Suppressor macrophage treated with lipopolysaccharide for 4 hours (primary cell): ENCODE measurements around the gene FNDC8.
"Not testable (repeated sequence)": the region's sequence is repeated elsewhere in the genome, so short reads cannot be mapped to it uniquely, and the experiment has no call there.

Experiments
- DNase-seq: peaks from one replicate; pipeline ENCODE4 v3.0.0-alpha.2; 2020

Gene FNDC8

DNA sequence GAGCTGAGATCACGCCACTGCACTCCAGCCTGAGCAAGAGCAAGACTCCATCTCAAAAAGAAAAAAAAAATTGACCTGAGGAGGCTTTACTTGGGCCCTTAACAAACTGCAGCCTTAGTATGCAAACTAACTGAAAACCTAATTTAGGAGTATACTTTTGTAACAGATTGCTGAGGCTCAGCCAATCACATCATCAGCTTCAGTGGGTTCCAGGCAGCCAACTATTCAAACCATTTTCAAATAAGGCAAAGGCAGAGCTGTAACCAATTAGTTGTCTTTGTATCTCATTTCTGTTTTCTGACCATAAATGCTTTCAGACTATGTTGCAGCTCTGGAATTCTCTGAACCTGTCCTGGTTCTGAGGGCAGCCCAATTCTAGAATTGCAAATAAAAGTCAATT is 25.7 kb upstream of the FNDC8 start:
- DNase-seq = no peak

DNA sequence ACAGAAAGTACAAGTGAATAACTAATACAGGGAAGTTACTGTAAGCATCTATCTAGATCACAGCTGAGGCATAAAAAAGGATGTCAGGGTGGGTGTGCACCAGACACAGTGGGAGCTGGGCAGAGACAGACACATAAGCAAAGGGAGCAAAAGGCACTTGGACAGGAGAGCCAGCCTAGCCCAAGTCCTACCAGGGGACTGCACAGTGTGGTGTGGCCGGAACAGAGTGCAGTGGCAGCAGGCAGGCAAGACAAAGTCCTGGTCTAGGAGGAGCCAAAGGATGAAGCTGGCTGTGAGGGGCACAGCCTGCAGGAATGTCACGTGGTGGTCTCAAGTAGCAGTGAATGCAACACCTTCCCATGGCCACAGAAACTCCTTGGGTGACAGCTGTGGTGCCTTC is 23.6 kb upstream of the FNDC8 start:
- DNase-seq = no peak

DNA sequence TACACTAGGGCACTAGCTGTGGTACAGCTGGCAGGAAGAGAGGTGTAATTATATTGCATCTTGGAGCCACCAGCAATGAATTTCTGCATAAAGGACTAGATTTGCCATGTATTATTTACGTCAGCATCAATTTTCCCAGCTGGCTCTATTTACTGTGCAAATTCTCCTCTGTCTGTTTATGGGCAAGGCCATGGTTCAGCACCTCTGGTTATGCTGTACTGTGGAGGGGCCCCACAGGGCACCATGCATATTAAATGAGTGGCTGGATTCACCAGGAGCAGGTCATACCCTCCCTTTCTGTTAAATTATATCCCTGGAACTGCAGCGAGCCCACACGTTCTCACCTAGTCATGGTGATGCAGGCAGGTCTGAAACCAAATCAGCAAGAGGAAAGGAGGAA is 21.5 kb upstream of the FNDC8 start:
- DNase-seq = no peak

DNA sequence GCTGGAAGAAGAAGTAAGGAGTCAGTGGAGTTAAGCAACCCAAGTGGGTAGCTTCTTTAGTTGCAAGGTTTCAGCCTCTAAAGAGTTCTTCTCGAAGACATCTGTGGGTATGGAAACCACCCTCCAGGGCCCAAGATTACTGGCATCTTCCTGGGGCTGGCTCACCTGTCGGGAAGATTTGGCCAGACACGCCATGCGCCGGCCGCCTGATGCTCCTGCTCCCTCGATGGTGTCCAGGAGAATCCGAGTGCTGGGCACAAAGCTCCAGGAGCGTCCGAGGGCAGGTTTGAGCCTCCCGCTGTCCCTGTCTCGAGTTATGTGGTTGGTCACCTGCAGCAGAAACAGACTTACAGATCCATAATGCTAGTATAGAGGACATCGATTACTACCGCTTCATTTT is 20.4 kb upstream of the FNDC8 start:
- DNase-seq = no peak

DNA sequence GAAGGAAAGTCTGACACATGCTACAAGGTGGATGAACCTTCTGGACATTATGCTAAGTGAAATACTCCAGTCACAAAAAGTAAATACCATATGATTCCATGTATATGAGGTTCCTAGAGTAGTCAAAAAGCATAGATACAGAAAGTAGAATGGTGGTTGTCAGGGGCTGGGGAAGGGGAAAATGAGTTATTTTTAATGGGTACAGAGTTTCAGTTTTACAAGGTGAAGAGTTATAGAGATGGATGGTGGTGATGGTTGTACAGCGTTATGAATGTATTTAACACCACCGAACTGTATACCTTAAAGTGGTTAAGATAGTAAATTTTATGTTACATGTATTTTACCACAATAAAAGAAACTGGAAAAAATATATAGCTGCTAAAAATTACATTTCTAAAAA is 19.7 kb upstream of the FNDC8 start:
- no peak for DNase-seq

DNA sequence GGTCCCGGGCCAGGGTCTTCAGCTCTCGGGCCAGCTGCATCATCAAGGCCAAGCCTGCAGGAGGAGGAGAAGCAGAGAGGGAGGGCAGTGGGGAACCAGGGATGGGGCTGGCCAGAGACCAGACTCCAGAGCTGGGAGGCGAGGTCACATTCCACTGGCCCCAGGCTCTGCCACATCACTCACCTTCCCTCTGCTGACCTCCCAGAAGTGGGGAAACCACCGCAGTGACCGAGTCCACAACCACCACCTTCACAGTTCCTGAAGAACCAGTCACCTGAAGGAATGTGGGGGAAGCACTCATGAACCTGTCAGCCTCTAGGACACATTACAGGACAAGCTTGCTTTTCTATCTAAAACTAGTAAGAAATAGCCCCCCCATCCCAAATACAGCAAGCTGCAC is 18.1 kb upstream of the FNDC8 start:
- no peak for DNase-seq

DNA sequence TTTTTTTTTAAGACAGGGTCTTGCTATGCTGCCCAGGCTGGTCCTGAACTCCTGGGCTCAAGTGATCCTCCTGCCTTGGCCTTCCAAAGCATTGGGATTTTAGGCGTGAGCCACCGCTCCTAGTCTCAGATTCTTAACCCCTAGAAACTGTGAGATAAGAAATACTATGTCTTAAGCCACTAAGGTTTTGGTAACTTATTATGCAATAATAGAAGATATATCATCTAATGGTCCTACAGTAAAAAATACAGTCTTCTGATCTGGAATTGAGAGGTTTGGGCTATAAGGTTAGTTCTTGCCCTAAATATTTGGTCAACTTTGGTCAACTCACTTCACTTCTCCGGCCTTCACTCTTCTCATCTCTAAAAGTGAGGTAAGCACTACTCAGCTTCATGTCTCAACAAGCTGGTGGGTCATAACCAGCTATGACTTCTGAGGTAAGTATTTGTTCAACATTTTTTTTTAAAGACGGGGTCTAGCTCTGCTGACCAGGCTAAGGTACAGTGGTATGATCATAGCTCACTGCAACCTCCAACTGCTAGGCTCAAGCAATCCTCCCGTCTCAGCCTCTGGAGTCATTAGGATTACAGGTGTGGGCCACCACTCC is 16.5 kb upstream of the FNDC8 start:
- no peak for DNase-seq

DNA sequence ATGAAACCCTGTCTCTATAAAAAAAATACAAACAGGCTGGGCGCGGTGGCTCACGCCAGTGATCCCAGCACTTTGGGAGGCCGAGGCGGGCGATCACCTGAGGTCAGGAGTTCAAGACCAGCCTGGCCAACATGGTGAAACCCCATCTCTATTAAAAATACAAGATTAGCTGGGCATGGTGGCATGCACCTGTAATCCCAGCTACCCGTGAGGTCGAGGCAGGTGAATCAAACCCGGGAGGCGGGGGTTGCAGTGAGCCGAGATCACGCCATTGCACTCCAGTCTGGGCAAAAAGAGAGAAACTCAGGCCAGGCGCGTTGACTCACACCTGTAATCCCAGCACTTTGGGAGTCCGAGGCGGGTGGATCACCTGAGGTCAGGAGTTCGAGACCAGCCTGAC is 10.6 kb upstream of the FNDC8 start:
- not testable (repeated sequence) for DNase-seq

DNA sequence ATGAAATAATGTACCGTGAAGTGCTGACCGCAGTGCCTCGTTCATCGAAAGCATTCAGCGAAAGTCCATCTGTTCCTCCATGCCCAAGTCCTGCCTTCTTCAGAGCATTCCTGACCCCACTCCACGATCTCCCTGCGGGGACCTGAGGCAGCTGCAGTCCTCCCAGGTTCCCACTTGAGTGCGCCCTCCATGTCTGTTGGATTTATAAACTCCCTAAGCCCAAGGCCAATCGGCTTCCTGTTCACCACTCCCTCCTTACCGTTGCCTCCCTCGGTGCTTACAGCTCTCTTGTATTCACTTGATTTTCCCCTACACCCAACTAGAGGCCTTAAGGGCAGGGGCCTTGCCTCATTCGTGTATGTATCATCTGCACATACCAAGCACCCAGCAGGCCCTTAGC is 4.6 kb upstream of the FNDC8 start:
- no peak for DNase-seq

DNA sequence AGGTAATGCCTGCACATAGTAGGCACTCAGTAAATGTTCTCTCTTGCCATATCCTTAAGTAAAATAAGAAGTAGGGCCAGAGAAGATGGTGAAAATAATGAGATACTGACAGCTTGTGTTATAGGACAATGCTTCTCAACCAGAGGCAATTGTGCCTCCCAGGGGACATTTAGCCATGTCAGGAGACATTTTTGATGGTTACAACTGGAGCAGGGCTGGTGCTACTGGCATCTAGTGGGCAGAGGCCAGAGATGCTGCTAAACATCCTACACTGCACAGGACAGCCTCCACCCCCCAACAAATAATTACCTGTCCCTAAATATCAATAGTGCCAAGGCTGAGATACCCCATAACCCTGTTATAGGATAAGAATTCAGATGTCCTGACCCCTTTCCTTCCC is 3.4 kb upstream of the FNDC8 start:
- DNase-seq = peak; percentile 28

DNA sequence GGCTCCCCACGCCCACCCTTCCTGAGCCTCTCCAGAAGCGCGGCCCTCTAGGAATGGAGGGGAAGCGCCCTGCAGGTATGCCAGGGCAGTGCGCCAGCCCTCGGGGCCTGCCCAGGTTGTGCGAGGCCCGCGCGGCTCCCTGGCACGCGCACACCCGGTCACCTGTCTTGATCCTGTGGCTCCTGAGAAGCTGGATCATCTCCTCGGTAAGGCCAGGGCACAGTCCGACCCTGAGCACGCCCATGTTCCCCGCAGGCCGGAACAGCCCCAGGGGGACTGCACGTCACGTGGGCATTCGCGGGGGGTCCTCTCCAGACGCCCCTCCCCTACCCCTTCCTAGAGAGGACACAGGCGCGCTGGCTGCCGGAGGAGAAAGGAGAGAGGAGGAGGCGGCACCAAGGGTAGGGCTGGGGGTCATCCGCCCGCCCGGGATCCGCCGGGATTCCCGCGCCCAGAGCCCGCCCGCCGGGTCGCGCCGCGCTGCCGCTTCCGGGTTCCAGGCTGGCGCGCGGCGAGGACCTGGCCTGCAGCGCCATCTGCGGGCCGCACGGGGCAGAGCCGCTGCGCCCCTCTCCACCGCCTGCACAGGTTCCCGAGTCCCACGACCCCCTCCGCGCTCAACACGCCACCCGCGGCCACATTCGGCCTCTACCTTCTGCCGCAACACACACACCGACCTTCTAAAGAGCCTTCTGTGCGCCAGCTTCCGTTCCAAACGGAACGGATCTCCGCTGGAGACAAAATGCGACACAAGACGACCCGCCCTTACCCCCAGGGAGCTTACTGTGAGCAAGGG is 1.8 kb upstream of the FNDC8 start, which contains the start of gene RAD51D:
RAD51D (minus strand) TSS at position 491 of the 796 bp plus-strand sequence; CDS start at position 244, 247 bp downstream.
- peak; percentile 86 for DNase-seq

DNA sequence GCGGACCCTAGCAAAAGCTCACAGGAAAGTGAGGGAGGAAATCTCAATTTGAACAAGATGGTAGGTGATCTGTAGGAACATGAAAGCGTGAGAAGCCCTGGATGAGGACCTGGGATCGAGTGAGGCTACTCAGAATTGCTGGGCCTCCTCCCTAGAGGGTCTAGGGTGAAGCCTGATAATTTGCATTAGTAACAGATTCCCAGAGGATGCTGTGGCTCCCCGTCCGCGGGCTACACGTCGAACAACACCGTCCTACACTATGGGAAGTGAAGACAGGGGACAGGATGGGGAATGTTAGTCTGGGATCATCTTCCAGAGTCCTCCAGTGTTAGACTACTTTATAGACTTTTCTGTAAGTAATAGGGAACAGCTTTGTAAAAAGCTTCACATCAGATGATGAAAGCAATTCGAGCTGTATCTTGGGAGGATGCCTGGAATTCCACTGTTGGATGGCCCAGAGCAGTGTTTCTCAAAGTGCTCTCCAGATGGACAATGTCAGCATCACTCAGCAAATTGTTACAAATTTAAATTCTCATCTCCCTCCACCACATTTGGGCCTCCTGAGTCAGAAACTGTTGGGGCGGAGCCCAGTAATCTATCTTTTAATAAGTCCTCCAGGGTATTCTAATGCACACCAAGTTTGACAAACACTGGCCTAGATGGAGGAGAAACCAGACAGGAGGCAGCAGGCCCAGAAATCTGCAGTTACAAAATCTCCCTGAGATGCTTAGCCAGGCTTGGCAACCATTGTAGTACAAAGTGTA is 6.5 kb downstream of the FNDC8 start:
- no peak for DNase-seq

DNA sequence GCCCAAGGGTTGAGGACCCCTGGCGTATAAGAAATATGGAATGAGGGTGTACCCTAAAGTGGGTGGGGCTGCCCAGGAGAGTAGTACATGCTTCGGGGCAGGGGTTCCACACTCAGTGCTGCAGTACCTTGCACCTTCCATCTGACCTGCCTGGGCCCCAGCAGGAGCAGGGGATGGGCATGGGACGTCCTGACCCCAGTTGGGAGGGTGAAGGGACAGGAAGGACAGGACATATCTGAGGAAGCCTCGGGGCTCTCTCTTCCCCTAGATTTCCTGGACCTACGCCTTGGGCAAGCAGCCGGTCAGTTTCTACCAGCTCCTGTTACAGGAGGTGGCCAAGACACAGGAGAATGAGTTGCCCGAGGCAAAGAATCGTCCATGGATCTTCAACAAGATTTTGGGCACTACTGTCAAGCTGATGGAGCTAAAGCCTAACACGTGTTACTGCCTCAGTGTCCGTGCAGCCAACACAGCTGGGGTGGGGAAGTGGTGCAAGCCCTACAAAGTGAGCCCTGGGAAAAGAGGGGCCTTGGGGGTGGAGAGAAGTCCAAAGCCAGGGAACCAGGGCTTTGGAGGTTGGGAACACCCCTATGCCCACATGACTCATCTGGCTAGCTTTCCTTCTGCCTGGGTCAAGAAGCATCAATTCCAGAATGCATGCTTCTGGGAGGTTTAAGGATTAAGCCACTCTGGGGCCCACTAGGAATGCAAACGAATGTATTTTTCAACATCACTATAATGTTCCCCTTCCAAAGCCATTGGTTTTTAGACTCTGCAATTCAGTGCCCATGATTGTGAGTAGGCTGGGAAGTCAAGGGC is 7.9 kb downstream of the FNDC8 start:
- DNase-seq = no peak

DNA sequence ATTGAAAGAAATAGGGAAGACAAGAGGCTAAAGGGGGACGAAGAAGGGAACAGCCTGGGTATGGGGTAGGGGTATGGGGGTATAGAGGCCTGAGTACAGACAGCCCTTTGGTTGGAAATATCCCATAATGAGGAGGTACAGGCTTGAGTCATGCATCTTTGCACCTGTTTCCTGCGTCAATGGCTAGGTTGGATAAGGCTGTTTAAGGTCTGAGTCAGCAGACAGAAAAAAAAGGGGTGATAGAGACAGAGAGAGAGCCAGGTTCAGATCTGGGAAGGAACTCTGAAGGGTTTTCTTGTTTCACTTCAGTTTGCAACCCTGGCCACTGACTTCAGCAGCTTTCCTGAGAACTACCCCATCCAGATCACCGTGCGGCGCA is 8.5 kb downstream of the FNDC8 start:
- no peak for DNase-seq

DNA sequence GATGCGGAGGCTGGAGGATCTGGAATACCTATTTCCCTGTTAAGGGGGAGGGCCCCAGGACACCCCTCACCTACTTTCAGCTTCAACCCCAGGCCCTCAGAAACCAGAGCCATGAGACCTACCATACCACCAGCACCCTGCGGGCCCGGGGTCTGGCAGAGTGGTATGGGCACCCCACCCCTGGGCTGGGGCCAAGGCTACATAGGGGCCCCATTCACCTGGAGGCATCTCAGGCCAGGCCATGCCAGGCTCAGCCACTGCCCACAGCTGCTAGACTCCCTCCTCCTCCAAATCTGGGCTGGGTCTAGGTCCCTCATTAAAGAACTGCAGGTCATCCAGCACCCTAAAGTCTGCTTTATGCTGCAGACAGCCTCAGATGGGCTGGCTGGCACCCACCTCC is 9.0 kb downstream of the FNDC8 start:
- DNase-seq = no peak

DNA sequence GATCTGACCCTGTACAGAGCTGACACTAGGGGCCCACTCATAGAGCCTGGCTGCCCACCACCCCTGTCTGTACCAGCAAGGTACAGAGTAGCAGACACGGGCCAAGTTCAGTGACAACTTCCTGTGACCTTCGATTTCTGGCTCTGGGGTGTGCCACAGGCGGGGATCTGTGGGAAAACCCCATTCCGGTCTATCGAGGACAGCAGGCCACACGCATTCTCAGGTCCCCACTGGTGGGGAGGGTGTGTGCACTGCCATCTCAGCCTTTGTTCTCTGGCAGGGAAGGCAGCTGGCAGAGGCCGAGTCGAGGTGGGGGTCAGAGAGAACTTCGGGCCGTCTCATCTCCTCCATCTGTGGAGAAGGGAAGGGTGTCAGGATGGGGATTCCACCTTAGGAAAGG is 10.7 kb downstream of the FNDC8 start:
- no peak for DNase-seq

DNA sequence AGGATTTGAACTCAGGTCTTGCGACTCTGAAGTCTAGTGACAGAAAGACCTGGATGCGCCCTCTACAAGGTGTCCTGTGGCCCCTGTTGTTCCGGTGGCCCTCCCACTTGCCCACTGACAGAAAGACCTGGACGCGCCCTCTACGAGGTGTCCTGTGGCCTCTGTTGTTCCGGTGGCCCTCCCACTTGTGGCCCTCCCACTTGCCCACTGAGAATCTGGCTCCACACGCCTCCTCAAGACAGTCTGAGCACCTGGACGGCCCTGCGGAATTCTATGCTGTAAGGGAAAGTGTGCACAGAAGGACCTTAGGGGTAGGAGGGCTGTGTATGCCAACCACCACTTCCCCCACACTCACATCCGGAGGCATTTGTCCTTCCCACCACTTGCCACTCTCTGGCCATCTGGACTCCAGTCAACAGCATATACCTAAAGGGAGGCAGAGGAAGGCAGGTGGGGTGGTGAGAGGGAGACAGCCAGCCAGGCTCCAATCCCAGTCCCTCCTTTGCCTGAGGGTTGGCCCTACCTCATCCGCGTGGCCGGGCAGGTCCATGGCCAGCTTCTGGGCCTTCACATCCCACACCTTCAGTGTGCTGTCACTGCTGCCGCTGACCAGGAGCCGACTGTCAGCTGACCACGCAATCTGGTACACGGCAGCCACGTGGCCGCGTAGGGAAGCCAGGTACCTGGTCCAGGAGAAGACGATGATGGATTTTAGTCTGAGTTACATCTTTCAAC is 11.6 kb downstream of the FNDC8 start:
- DNase-seq = no peak

DNA sequence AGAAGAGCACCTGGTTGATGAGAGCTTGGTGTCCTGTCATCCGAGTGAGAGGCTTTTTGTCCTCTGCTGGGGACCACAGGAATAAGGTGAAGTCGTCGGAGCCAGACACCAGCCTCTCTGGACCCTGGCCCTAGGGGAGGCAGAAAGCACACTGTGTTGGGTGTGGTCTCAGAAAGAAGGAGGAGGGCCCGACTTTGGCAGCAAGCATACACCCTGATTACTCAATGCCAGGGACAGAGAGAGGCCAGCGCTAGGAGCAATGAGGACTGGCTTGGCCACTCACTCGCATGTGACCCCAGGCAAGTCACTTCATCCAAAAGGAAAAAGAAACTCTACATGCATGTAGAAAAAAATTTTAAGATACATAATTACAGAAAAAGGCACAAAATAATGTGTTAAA is 13.9 kb downstream of the FNDC8 start:
- DNase-seq = no peak

DNA sequence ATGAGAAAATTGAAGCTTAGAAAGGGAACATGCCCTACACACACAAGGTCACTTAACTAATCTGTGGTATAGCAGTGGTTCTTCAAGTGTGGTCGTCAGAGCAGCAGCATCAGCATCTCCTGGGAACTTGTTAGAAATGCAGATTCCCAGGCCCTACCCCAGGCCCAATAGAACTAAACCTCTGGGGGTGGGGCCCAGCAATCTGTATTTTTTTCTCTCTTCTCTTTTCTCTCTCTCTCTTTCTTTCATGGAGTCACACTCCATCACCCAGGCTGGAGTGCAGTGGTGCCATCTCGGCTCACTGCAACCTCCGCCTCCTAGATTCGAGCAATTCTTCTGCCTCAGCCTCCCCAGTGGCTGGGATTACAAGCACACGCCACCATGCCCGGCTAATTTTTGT is 16.8 kb downstream of the FNDC8 start:
- DNase-seq = no peak

DNA sequence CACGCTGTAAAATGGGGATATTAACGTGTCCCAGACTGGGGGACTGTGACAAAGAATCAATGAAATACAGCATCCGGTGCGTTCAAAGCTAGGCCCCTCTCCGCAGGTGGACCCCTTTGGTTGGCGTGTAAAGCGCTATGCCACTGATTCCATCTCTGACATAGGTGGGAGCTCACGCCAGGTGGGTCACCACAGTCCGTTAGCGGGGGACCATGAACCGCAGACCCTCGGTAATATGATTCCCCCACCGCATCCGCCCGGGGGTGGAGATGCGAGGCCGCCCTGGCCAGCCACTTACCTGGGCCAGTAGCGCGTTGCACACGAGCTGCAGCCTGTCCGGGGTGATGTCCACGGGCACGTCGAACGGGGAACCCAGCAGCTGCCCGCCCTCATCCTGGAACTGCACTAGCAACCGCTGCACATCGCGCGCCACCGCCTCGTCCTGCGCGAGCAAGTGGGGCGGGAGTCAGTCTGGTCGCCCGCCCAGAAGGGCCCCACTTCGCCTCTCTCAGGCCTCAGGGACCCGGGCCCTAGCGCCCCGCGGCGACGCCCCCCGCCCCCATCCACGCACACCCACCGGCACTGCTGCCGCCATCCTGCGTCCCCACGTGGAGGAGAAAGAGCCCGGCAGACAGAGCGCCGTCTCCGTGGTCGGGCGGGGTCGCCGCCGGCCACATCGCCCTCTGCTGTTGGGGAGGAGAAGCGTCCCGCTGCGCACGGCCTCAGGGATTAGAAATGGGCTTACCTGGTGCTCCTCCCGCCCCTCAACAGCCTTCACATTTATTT is 20.5 kb downstream of the FNDC8 start, which contains the start of gene NLE1:
NLE1 (minus strand) TSS at position 623 of the 786 bp plus-strand sequence; CDS start at position 595, 28 bp downstream.
- peak; percentile 84 for DNase-seq

DNA sequence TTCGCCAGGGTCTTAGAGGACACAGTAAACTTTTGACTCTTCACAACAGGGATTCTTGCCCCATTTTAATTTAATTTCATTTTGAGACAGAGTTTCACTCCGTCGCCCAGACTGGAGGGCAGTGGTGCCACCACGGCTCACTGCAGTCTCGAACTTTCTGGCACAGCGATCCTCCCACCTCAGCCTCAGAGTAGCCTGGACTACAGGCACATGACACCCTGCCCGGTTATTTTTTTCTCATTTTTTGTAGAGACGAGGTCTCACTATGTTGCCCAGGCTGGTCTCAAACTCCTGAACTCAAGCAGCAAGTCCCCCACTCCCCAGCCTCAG is 21.0 kb downstream of the FNDC8 start:
- no peak for DNase-seq

DNA sequence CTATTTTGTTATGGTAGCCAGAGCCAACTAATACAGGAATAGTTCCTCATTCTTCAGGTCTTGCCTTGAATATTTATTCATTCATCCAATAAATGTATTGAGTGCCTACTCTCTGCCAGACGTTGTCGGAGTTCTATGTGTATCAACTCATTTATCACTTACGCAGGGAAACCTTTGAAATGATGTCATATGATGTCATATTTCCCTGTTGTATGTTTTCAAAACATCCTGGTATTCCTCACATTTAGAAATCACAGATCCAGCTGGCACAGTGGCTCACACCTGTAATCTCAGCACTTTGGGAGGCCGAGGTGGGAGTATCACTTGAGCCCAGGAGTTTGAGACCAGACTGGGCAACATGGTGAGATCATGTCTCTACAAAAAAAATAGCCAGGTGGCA is 23.4 kb downstream of the FNDC8 start:
- DNase-seq = no peak
